ENCODE measurements around the gene ADGRL4.

The ADGRL4 gene

DNA sequence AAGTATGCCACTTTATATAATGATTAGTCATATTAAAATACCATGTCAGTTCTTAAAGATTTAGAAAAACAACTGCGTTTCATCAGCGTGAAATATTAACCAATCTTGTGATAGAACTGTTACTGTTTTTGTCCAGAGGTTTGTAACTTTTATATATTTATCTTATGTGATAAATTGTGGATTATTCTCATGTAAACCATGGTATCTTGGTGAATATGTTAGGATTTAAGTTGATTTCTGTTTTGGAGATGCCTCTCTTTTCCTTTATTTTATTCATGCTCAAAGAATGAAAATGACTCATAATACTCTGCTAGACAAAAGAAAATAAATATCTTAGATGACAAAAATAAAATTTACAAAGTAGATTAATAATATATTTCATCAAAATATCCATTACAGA lies 88.4 kb downstream of the ADGRL4 start:
- H3K27ac ChIP-seq (ENCODE audit: low read depth, low read length) = no peak overlapping the region
- no peaks in the 10 kb centered on the region for H3K9me2 ChIP-seq (replicated peaks; ENCODE audit: insufficient read depth, low read length)
- no peaks in the 10 kb centered on the region for H3K9me3 ChIP-seq (ENCODE audit: insufficient read depth, low read length)
- H4K20me1 ChIP-seq (ENCODE audit: low read depth, low read length) = no peaks in the 10 kb centered on the region
- no peaks in the 10 kb centered on the region for H3K27me3 ChIP-seq (ENCODE audit: low read length)
- no peaks in the 10 kb centered on the region for H3K36me3 ChIP-seq (ENCODE audit: low read length)
- no peak overlapping the region for H3K4me2 ChIP-seq (ENCODE audit: low read depth, low read length, poor library complexity, severe bottlenecking)
- H2AFZ ChIP-seq (ENCODE audit: low read depth, low read length, severe bottlenecking) = no peak overlapping the region
- no peak overlapping the region for H3K4me3 ChIP-seq (ENCODE audit: insufficient read depth, low read length, poor library complexity, severe bottlenecking)
- no peak overlapping the region for H3K9ac ChIP-seq (ENCODE audit: low read length)
- no peaks in the 10 kb centered on the region for H3F3A ChIP-seq (ENCODE audit: insufficient read depth)
- TF ChIP-seq, protein P1, sequence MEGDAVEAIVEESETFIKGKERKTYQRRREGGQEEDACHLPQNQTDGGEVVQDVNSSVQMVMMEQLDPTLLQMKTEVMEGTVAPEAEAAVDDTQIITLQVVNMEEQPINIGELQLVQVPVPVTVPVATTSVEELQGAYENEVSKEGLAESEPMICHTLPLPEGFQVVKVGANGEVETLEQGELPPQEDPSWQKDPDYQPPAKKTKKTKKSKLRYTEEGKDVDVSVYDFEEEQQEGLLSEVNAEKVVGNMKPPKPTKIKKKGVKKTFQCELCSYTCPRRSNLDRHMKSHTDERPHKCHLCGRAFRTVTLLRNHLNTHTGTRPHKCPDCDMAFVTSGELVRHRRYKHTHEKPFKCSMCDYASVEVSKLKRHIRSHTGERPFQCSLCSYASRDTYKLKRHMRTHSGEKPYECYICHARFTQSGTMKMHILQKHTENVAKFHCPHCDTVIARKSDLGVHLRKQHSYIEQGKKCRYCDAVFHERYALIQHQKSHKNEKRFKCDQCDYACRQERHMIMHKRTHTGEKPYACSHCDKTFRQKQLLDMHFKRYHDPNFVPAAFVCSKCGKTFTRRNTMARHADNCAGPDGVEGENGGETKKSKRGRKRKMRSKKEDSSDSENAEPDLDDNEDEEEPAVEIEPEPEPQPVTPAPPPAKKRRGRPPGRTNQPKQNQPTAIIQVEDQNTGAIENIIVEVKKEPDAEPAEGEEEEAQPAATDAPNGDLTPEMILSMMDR (IDR thresholded peaks at IDR 0.05; ENCODE audit: insufficient read depth, low read length, poor library complexity, severe bottlenecking) = no peak
- no peak for TF ChIP-seq EZH2phosphoT487 (conservative IDR thresholded peaks at IDR 0.05; ENCODE audit: low read length)
- no peaks in the 10 kb centered on the region for H3K79me2 ChIP-seq (ENCODE audit: insufficient read depth, low read length)

DNA sequence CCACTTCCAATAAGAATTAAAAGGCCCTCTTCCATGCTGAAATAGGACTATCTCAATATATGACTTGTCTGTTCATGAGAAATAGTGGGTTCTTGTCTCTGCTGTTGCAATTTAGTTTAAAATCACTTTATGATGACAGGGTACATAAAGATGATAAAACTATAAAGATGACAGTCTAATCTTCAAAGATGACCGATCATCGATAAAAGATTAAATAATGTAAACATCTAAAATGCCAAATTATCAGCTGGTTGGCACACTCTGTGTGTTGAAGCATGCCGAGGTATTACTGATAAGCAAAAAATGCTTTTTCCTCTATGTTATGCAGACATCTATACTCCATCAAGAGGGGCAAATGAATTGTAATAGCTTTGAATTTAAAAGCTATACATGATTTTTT lies 89.5 kb downstream of the ADGRL4 start:
- Histone ChIP-seq H3K4me3 (ENCODE audit: insufficient read depth, low read length, poor library complexity, severe bottlenecking) (no peak overlapping the region), H3K79me2 (ENCODE audit: insufficient read depth, low read length) (no peaks in the 10 kb centered on the region), H3K9ac (ENCODE audit: low read length) (no peak overlapping the region), H3K9me3 (ENCODE audit: insufficient read depth, low read length) (no peaks in the 10 kb centered on the region), H3F3A (ENCODE audit: insufficient read depth) (no peaks in the 10 kb centered on the region), H3K4me2 (ENCODE audit: low read depth, low read length, poor library complexity, severe bottlenecking) (no peak overlapping the region), H4K20me1 (ENCODE audit: low read depth, low read length) (no peaks in the 10 kb centered on the region), H3K36me3 (ENCODE audit: low read length) (no peaks in the 10 kb centered on the region), H3K9me2 (replicated peaks; ENCODE audit: insufficient read depth, low read length) (no peaks in the 10 kb centered on the region), H3K27ac (ENCODE audit: low read depth, low read length) (no peak overlapping the region), H3K27me3 (ENCODE audit: low read length) (no peaks in the 10 kb centered on the region), H2AFZ (ENCODE audit: low read depth, low read length, severe bottlenecking) (no peak overlapping the region)
- TF ChIP-seq EZH2phosphoT487 (conservative IDR thresholded peaks at IDR 0.05; ENCODE audit: low read length) = no peak
- TF ChIP-seq, protein P1 (IDR thresholded peaks at IDR 0.05; ENCODE audit: insufficient read depth, low read length, poor library complexity, severe bottlenecking) = no peak

- H2AFZ ChIP-seq (ENCODE audit: low read depth, low read length, severe bottlenecking) = no peak overlapping the region
- no peak overlapping the region for H3K27ac ChIP-seq (ENCODE audit: low read depth, low read length)
- H3K9ac ChIP-seq (ENCODE audit: low read length) = no peak overlapping the region
- H3K4me3 ChIP-seq (ENCODE audit: insufficient read depth, low read length, poor library complexity, severe bottlenecking) = no peak overlapping the region
- no peaks in the 10 kb centered on the region for H3K9me3 ChIP-seq (ENCODE audit: insufficient read depth, low read length)
- H3F3A ChIP-seq (ENCODE audit: insufficient read depth) = no peaks in the 10 kb centered on the region
- TF ChIP-seq, protein P1 (IDR thresholded peaks at IDR 0.05; ENCODE audit: insufficient read depth, low read length, poor library complexity, severe bottlenecking) = no peak
- no peaks in the 10 kb centered on the region for H3K27me3 ChIP-seq (ENCODE audit: low read length)
- H3K79me2 ChIP-seq (ENCODE audit: insufficient read depth, low read length) = no peaks in the 10 kb centered on the region
- H3K4me2 ChIP-seq (ENCODE audit: low read depth, low read length, poor library complexity, severe bottlenecking) = no peak overlapping the region
- H3K36me3 ChIP-seq (ENCODE audit: low read length) = no peaks in the 10 kb centered on the region
- no peaks in the 10 kb centered on the region for H3K9me2 ChIP-seq (replicated peaks; ENCODE audit: insufficient read depth, low read length)
- H4K20me1 ChIP-seq (ENCODE audit: low read depth, low read length) = no peaks in the 10 kb centered on the region
These were observed 92.6 kb downstream of the ADGRL4 start for GRCh38 chr1:78913950-78914349.
